ENCODE data around the gene CCDC188. TPM values are rescaled to one million over a fixed set of nuclear protein-coding genes. Genes with fewer than 3 reads are reported as not detected.

Gene CCDC188
- total RNA-seq, 1 donor = 0.36 TPM

GRCh38 chr22:20151276-20151588 lies 377 bp upstream of the CCDC188 start:
- H3K79me2 ChIP-seq (ENCODE audit: insufficient read depth, low read length) = no peaks in the 10 kb centered on the region
- H3K4me2 ChIP-seq (ENCODE audit: insufficient read depth, low read length) = no peak overlapping the region
- no peak overlapping the region for H3K4me3 ChIP-seq (ENCODE audit: insufficient read depth, low read length)
- no peaks in the 10 kb centered on the region for H3K36me3 ChIP-seq (ENCODE audit: insufficient read depth, low read length)
- H3K27me3 ChIP-seq (ENCODE audit: insufficient read depth, low read length) = no peaks in the 10 kb centered on the region
- no peak overlapping the region for H3K27ac ChIP-seq (ENCODE audit: low read depth, low read length)
- TF ChIP-seq CTCF (IDR thresholded peaks at IDR 0.05; ENCODE audit: extremely low read depth, low read depth, low read length) = no peak
- peaks cover 3% of the 10 kb centered on the region for H4K20me1 ChIP-seq (ENCODE audit: insufficient read depth, low read length)
- H3K9me3 ChIP-seq (ENCODE audit: low read depth, low read length) = no peaks in the 10 kb centered on the region
- no peak for DNase-seq (ENCODE audit: insufficient read length, low spot score, missing footprints)
- peaks cover 3% of the 10 kb centered on the region for H3K4me1 ChIP-seq (ENCODE audit: insufficient read depth, low read length)
- H2AFZ ChIP-seq (ENCODE audit: low read length) = no peak overlapping the region

- no peaks in the 10 kb centered on the region for H4K20me1 ChIP-seq (ENCODE audit: insufficient read depth, low read length)
- TF ChIP-seq CTCF (IDR thresholded peaks at IDR 0.05; ENCODE audit: extremely low read depth, low read depth, low read length) = no peak
- no peaks in the 10 kb centered on the region for H3K27me3 ChIP-seq (ENCODE audit: insufficient read depth, low read length)
- H3K4me3 ChIP-seq (ENCODE audit: insufficient read depth, low read length) = no peak overlapping the region
- no peak overlapping the region for H2AFZ ChIP-seq (ENCODE audit: low read length)
- no peaks in the 10 kb centered on the region for H3K79me2 ChIP-seq (ENCODE audit: insufficient read depth, low read length)
- no peak for DNase-seq (ENCODE audit: insufficient read length, low spot score, missing footprints)
- no peak overlapping the region for H3K4me2 ChIP-seq (ENCODE audit: insufficient read depth, low read length)
- no peaks in the 10 kb centered on the region for H3K9me3 ChIP-seq (ENCODE audit: low read depth, low read length)
- H3K4me1 ChIP-seq (ENCODE audit: insufficient read depth, low read length) = peaks cover under 1% of the 10 kb centered on the region
- no peaks in the 10 kb centered on the region for H3K36me3 ChIP-seq (ENCODE audit: insufficient read depth, low read length)
- H3K27ac ChIP-seq (ENCODE audit: low read depth, low read length) = no peak overlapping the region
Observed at GRCh38 chr22:20149257-20150250, 1.3 kb downstream of the CCDC188 start.

GRCh38 chr22:20148414-20148813 lies 2.4 kb downstream of the CCDC188 start:
- Histone ChIP-seq H3K4me3 (ENCODE audit: insufficient read depth, low read length) (no peak overlapping the region), H3K79me2 (ENCODE audit: insufficient read depth, low read length) (no peaks in the 10 kb centered on the region), H4K20me1 (ENCODE audit: insufficient read depth, low read length) (no peaks in the 10 kb centered on the region), H3K27ac (ENCODE audit: low read depth, low read length) (no peak overlapping the region), H3K9me3 (ENCODE audit: low read depth, low read length) (no peaks in the 10 kb centered on the region), H3K4me2 (ENCODE audit: insufficient read depth, low read length) (no peak overlapping the region), H3K36me3 (ENCODE audit: insufficient read depth, low read length) (no peaks in the 10 kb centered on the region), H3K4me1 (ENCODE audit: insufficient read depth, low read length) (no peaks in the 10 kb centered on the region), H2AFZ (ENCODE audit: low read length) (no peak overlapping the region), H3K27me3 (ENCODE audit: insufficient read depth, low read length) (no peaks in the 10 kb centered on the region)
- TF ChIP-seq CTCF (IDR thresholded peaks at IDR 0.05; ENCODE audit: extremely low read depth, low read depth, low read length) = no peak
- no peak for DNase-seq (ENCODE audit: insufficient read length, low spot score, missing footprints)

- no peaks in the 10 kb centered on the region for H4K20me1 ChIP-seq (ENCODE audit: insufficient read depth, low read length)
- H3K79me2 ChIP-seq (ENCODE audit: insufficient read depth, low read length) = peaks cover 6% of the 10 kb centered on the region
- H2AFZ ChIP-seq (ENCODE audit: low read length) = no peak overlapping the region
- peaks cover 2% of the 10 kb centered on the region for H3K4me1 ChIP-seq (ENCODE audit: insufficient read depth, low read length)
- no peak for DNase-seq (ENCODE audit: insufficient read length, low spot score, missing footprints)
- TF ChIP-seq CTCF (IDR thresholded peaks at IDR 0.05; ENCODE audit: extremely low read depth, low read depth, low read length) = no peak
- H3K4me3 ChIP-seq (ENCODE audit: insufficient read depth, low read length) = no peak overlapping the region
- no peaks in the 10 kb centered on the region for H3K27me3 ChIP-seq (ENCODE audit: insufficient read depth, low read length)
- H3K36me3 ChIP-seq (ENCODE audit: insufficient read depth, low read length) = no peaks in the 10 kb centered on the region
- no peak overlapping the region for H3K4me2 ChIP-seq (ENCODE audit: insufficient read depth, low read length)
- H3K27ac ChIP-seq (ENCODE audit: low read depth, low read length) = no peak overlapping the region
- no peaks in the 10 kb centered on the region for H3K9me3 ChIP-seq (ENCODE audit: low read depth, low read length)
Observed at GRCh38 chr22:20147237-20147988, 3.4 kb downstream of the CCDC188 start.
